ENCODE measurements around the gene PTGR1.

Gene PTGR1

DNA sequence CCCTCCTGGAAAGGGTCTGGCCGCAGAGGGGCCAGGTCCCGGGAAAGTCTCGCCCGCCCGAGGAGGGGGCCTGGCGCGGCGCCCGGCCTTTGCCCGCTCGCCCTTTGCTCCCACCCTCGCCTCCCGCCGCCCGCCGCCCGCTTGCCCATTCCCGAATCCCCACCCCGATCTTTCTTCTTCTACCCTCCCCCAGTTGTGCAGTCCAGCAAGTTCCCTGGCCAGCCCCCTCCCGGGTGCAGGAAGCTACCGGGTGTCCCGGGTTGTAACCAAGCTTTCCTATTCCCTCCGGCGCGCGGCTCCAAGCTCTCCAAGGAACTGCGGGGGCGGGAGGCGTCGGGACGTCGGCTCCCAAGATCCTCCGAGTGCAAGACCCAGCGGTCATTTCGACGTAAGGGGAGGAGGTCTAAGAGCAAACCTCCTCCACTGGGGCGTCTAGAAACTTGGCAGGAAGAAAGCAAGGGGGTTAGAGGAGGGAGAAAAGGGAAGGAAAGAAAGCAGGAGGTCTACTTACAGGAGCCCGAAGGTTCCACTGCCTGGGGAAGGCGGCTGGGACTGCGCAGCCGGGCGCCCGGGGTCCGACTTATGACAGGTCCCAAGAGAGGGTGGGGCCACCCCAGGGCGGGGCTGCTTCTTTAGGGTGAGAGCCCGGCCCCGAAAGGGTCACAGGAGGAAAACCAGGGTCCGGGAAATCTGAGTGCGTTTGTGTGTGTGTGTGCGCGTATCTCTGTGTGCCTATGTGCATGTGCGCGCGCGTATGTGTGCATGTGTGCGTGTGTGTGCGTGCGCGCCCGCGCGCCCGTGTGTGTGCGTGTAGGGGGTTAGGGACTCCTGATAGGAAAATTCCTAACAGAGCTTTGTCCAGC, at the start of gene PTGR1:
Gene PTGR1, minus strand, starts transcription at position 556 of the 863 bp plus-strand sequence. CDS start 2,225 bp downstream, outside the sequence.
- peak within 1 kb of the TSS; percentile 92 for H3K4me3 Mint-ChIP-seq
- H3K4me1 Mint-ChIP-seq: peaks cover 25% of the 10 kb centered on the region
- H3K36me3 Mint-ChIP-seq (ENCODE audit: low read depth): peaks cover 22% of the 10 kb centered on the region
- DNase-seq: peak; percentile 79
- peaks cover 24% of the 10 kb centered on the region for H3K27me3 Mint-ChIP-seq (ENCODE audit: low read depth, poor library complexity)
- TF ChIP-seq, protein P1, sequence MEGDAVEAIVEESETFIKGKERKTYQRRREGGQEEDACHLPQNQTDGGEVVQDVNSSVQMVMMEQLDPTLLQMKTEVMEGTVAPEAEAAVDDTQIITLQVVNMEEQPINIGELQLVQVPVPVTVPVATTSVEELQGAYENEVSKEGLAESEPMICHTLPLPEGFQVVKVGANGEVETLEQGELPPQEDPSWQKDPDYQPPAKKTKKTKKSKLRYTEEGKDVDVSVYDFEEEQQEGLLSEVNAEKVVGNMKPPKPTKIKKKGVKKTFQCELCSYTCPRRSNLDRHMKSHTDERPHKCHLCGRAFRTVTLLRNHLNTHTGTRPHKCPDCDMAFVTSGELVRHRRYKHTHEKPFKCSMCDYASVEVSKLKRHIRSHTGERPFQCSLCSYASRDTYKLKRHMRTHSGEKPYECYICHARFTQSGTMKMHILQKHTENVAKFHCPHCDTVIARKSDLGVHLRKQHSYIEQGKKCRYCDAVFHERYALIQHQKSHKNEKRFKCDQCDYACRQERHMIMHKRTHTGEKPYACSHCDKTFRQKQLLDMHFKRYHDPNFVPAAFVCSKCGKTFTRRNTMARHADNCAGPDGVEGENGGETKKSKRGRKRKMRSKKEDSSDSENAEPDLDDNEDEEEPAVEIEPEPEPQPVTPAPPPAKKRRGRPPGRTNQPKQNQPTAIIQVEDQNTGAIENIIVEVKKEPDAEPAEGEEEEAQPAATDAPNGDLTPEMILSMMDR (IDR thresholded peaks at IDR 0.05): no peak
- H3K9me3 Mint-ChIP-seq: no peaks in the 10 kb centered on the region
- peak within 1 kb of the TSS; percentile 97 for H3K27ac Mint-ChIP-seq

DNA sequence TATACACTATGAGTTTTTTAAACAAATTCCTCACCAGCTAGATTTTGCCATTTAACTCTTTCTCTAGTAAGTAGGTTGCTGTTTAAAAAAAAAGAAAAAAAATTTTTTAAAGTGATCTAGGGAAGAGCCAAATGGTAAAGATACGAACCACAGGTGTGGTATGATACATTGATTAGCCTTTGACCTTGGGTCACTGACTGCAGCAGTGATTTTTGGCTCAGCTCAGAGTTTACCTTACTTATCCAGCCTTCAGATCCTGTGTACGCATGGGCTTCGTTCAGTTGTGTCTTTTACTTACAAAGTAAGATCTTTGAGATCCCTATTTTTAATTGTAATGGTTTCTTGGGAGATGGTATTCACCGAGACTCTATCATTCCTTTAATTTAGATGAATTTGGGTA, 49.6 kb upstream of the PTGR1 start:
- H3K27me3 Mint-ChIP-seq (ENCODE audit: low read depth, poor library complexity): no peaks in the 10 kb centered on the region
- H3K4me1 Mint-ChIP-seq: no peaks in the 10 kb centered on the region
- H3K4me3 Mint-ChIP-seq: no peak overlapping the region
- TF ChIP-seq, protein P1 (IDR thresholded peaks at IDR 0.05): no peak
- no peak for DNase-seq
- peaks cover 56% of the 10 kb centered on the region for H3K36me3 Mint-ChIP-seq (ENCODE audit: low read depth)
- no peaks in the 10 kb centered on the region for H3K9me3 Mint-ChIP-seq
- no peak overlapping the region for H3K27ac Mint-ChIP-seq

DNA sequence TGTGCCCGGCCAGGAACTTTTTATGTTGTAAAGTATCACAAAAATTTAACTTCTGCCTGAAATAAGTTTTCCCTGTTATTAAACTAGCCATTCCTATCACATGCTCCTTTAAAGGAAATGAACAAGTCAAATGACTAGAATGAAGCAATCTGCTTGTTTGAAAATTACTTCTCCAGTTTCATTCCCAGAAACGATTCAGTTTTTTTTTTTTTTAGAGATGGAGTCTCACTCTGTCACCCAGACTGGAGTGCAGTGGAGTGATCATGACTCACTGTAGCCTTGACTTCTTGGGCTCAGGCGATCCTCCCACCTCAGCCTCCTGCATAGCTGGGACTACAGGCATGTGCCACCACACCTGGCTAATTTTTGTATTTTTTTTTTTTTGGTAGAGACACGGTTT, 48.6 kb upstream of the PTGR1 start:
- TF ChIP-seq, protein P1 (IDR thresholded peaks at IDR 0.05): no peak
- Mint-ChIP-seq H3K27ac (no peak overlapping the region), H3K27me3 (ENCODE audit: low read depth, poor library complexity) (no peaks in the 10 kb centered on the region), H3K36me3 (ENCODE audit: low read depth) (peaks cover 57% of the 10 kb centered on the region), H3K4me1 (no peaks in the 10 kb centered on the region), H3K9me3 (no peaks in the 10 kb centered on the region), H3K4me3 (no peak overlapping the region)
- DNase-seq: no peak

DNA sequence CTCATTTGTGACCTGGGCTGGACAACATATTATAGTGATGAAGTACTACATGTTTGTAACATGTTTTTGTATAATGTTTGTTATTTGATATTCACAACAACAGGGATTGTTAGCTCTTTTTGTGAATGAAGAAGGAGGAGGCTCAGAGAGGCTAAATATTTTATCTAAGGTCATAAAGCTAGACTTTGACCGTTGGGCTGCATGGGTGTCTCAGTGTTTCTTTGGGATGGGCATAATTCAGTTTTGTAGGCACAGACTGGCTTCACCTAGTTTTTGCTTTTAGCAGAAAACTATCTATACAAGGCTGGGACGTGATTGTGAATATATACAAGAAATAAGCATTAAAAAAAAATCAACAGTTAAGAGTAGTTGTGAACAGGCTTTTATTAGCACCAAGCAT, 47.0 kb upstream of the PTGR1 start:
- Mint-ChIP-seq H3K4me3 (no peak overlapping the region), H3K27me3 (ENCODE audit: low read depth, poor library complexity) (no peaks in the 10 kb centered on the region), H3K4me1 (no peaks in the 10 kb centered on the region), H3K36me3 (ENCODE audit: low read depth) (peaks cover 60% of the 10 kb centered on the region), H3K27ac (no peak overlapping the region), H3K9me3 (peaks cover 4% of the 10 kb centered on the region)
- TF ChIP-seq, protein P1 (IDR thresholded peaks at IDR 0.05): no peak
- no peak for DNase-seq

DNA sequence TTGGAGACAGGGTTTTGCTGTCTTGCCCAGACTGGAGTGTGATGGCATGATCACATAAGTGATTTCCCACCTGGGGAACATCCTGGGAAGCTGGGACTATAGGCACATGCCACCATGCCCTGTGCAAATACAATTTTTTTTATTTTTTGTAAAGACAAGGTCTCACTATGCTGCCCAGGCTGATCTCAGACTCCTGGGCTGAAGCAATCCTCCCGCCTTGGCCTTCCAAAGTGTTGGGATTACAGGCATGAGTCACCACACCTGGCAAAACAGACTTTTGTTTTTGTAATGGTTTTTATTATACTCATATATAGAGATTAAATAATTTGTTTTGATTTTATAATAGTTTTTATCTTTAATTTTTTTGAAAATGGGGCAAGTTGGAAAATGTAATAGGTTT, 46.4 kb upstream of the PTGR1 start:
- peaks cover 4% of the 10 kb centered on the region for H3K9me3 Mint-ChIP-seq
- no peaks in the 10 kb centered on the region for H3K27me3 Mint-ChIP-seq (ENCODE audit: low read depth, poor library complexity)

More for the DNA sequence above, 46.4 kb upstream of the PTGR1 start:
- no peaks in the 10 kb centered on the region for H3K4me1 Mint-ChIP-seq
- TF ChIP-seq, protein P1 (IDR thresholded peaks at IDR 0.05): no peak
- no peak overlapping the region for H3K4me3 Mint-ChIP-seq
- no peak overlapping the region for H3K27ac Mint-ChIP-seq
- peaks cover 60% of the 10 kb centered on the region for H3K36me3 Mint-ChIP-seq (ENCODE audit: low read depth)
- DNase-seq: no peak

All from nephron progenitor cell (in vitro differentiated cells).